Astrocyte of the hippocampus (primary cell): ENCODE results near the gene HOMER2.
"Not testable (repeated sequence)": the region's sequence is repeated elsewhere in the genome, so short reads cannot be mapped to it uniquely, and the experiment has no call there.

Experiments used
- DNase-seq: peaks from one replicate; pipeline ENCODE4 v3.0.0; 2011; ENCODE audit warnings: low read depth, low spot score

The HOMER2 gene

GRCh38 chr15:82966671-82967071 lies 14.2 kb upstream of the HOMER2 start:
- DNase-seq: no peak

GRCh38 chr15:82964890-82965289 lies 12.4 kb upstream of the HOMER2 start:
- DNase-seq: no peak

GRCh38 chr15:82963471-82964341 lies 11.2 kb upstream of the HOMER2 start:
- peak; percentile 29 for DNase-seq

GRCh38 chr15:82960766-82961165 lies 8.2 kb upstream of the HOMER2 start:
- no peak for DNase-seq

- DNase-seq: no peak
Observed at GRCh38 chr15:82959423-82959822, 6.9 kb upstream of the HOMER2 start.

GRCh38 chr15:82958638-82959037 lies 6.1 kb upstream of the HOMER2 start:
- DNase-seq: no peak

- no peak for DNase-seq
Observed at GRCh38 chr15:82951472-82952157, 905 bp downstream of the HOMER2 start.

GRCh38 chr15:82950746-82951370 lies 1.7 kb downstream of the HOMER2 start:
- peak; percentile 18 for DNase-seq

- DNase-seq: no peak
Observed at GRCh38 chr15:82950295-82950694, 2.2 kb downstream of the HOMER2 start.

GRCh38 chr15:82946155-82946701 lies 6.3 kb downstream of the HOMER2 start:
- no peak for DNase-seq

- DNase-seq: no peak
Observed at GRCh38 chr15:82945326-82945725, 7.2 kb downstream of the HOMER2 start.

GRCh38 chr15:82944821-82945220 lies 7.7 kb downstream of the HOMER2 start:
- peak; percentile 52 for DNase-seq

GRCh38 chr15:82944056-82944455 lies 8.5 kb downstream of the HOMER2 start:
- DNase-seq: no peak

- DNase-seq: peak; percentile 18
Observed at GRCh38 chr15:82943176-82943575, 9.3 kb downstream of the HOMER2 start.

GRCh38 chr15:82942691-82943090 lies 9.8 kb downstream of the HOMER2 start:
- DNase-seq: peak; percentile 85

GRCh38 chr15:82939678-82940077 lies 12.8 kb downstream of the HOMER2 start:
- not testable (repeated sequence) for DNase-seq

- DNase-seq: no peak
Observed at GRCh38 chr15:82937712-82938058, 14.8 kb downstream of the HOMER2 start.

- DNase-seq: peak; percentile 65
Observed at GRCh38 chr15:82936966-82937711, 15.4 kb downstream of the HOMER2 start.

GRCh38 chr15:82935382-82935781 lies 17.1 kb downstream of the HOMER2 start:
- no peak for DNase-seq

GRCh38 chr15:82934100-82934880 lies 18.2 kb downstream of the HOMER2 start:
- no peak for DNase-seq

- DNase-seq: peak; percentile 28
Observed at GRCh38 chr15:82933576-82933975, 18.9 kb downstream of the HOMER2 start.
